Airway epithelial cell (primary cell): ENCODE data around the gene IGF2R. TPM values are rescaled to one million over a fixed set of nuclear protein-coding genes. Genes with fewer than 3 reads are reported as not detected.

Experiments
- total RNA-seq: library from RNA; depleted of rRNA; stranded (reverse); fragments of >200 nt; gene quantifications from 2 replicates; pipeline ENCODE4 v1.2.3, GENCODE V29; 2015

Gene IGF2R, protein sequence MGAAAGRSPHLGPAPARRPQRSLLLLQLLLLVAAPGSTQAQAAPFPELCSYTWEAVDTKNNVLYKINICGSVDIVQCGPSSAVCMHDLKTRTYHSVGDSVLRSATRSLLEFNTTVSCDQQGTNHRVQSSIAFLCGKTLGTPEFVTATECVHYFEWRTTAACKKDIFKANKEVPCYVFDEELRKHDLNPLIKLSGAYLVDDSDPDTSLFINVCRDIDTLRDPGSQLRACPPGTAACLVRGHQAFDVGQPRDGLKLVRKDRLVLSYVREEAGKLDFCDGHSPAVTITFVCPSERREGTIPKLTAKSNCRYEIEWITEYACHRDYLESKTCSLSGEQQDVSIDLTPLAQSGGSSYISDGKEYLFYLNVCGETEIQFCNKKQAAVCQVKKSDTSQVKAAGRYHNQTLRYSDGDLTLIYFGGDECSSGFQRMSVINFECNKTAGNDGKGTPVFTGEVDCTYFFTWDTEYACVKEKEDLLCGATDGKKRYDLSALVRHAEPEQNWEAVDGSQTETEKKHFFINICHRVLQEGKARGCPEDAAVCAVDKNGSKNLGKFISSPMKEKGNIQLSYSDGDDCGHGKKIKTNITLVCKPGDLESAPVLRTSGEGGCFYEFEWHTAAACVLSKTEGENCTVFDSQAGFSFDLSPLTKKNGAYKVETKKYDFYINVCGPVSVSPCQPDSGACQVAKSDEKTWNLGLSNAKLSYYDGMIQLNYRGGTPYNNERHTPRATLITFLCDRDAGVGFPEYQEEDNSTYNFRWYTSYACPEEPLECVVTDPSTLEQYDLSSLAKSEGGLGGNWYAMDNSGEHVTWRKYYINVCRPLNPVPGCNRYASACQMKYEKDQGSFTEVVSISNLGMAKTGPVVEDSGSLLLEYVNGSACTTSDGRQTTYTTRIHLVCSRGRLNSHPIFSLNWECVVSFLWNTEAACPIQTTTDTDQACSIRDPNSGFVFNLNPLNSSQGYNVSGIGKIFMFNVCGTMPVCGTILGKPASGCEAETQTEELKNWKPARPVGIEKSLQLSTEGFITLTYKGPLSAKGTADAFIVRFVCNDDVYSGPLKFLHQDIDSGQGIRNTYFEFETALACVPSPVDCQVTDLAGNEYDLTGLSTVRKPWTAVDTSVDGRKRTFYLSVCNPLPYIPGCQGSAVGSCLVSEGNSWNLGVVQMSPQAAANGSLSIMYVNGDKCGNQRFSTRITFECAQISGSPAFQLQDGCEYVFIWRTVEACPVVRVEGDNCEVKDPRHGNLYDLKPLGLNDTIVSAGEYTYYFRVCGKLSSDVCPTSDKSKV (N-terminal part only)
- total RNA-seq: 39.2 and 57.6 TPM in 2 replicates

GRCh38 chr6:159968295-159969203, at the start of gene IGF2R:
Gene IGF2R, plus strand, starts transcription at chr6:159969082. Its CDS starts 165 bp downstream, at chr6:159969247.

DNA sequence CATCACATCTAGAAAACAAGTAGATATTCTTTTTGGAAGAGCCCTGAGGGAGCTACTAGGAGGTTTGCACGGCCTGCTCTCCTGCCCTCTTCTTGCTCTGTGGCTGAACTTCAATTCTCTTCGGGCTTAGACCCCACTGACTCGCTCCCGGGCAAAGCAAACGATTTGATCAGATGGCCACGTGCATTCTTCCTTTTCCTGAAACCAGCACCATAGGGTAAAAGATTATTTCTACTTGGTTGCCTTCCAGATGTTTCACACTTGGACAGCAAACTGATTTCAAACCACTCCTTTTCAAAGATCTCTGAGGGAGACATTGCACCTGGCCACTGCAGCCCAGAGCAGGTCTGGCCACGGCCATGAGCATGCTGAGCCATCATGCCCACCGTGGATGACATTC, 152.7 kb downstream of the IGF2R start, which contains the start of gene SLC22A1:
SLC22A1 (plus strand) TSS at position 258 of the 400 bp plus-strand sequence; CDS start at position 379, 121 bp downstream.

Other genes starting within 250 kb of the IGF2R start
- 53.0 and 54.1 TPM in 2 replicates for gene WTAP, start 241.6 kb upstream of the IGF2R start, total RNA-seq
- gene ACAT2, start 207.0 kb upstream of the IGF2R start, total RNA-seq: 55.9 and 70.9 TPM in 2 replicates
- 231 and 276 TPM in 2 replicates for gene TCP1, start 179.5 kb upstream of the IGF2R start, total RNA-seq
- 124 TPM in 2 replicates for gene MRPL18, start 178.6 kb upstream of the IGF2R start, total RNA-seq
- 0.14 TPM in 2 replicates for gene PNLDC1, start 168.8 kb upstream of the IGF2R start, total RNA-seq
- gene MAS1, start 78.1 kb upstream of the IGF2R start, total RNA-seq: not detected in 2 replicates
- gene SLC22A1, start 152.7 kb downstream of the IGF2R start, total RNA-seq: 2.3 TPM in 1 of 2 replicates, not detected in the other